Coronary artery (tissue), 2 donors: Measurements from ENCODE around the gene KCNH1.

ENCODE experiments used
- DNase-seq: peaks from one replicate; pipeline ENCODE4 v3.0.0-alpha.2; 2017; ENCODE audit warnings: low spot score
- H3K27ac ChIP-seq, 2 donors: fragments of 200-600 bp; sonication (generic); one replicate each; pipeline ENCODE4 v1.5.1; 2016 to 2019
- H3K4me3 ChIP-seq: fragments of 200-600 bp; sonication (generic); 2 replicates; pipeline ENCODE4 v1.5.1; 2016; ENCODE audit warnings: mild to moderate bottlenecking, moderate library complexity
- TF ChIP-seq, protein P1 (sequence below): fragments of 200-600 bp; sonication (generic); IDR thresholded peaks from one replicate; pipeline ENCODE4 v1.5.1; 2019; ENCODE audit warnings: antibody characterized with exemption

The KCNH1 gene

DNA sequence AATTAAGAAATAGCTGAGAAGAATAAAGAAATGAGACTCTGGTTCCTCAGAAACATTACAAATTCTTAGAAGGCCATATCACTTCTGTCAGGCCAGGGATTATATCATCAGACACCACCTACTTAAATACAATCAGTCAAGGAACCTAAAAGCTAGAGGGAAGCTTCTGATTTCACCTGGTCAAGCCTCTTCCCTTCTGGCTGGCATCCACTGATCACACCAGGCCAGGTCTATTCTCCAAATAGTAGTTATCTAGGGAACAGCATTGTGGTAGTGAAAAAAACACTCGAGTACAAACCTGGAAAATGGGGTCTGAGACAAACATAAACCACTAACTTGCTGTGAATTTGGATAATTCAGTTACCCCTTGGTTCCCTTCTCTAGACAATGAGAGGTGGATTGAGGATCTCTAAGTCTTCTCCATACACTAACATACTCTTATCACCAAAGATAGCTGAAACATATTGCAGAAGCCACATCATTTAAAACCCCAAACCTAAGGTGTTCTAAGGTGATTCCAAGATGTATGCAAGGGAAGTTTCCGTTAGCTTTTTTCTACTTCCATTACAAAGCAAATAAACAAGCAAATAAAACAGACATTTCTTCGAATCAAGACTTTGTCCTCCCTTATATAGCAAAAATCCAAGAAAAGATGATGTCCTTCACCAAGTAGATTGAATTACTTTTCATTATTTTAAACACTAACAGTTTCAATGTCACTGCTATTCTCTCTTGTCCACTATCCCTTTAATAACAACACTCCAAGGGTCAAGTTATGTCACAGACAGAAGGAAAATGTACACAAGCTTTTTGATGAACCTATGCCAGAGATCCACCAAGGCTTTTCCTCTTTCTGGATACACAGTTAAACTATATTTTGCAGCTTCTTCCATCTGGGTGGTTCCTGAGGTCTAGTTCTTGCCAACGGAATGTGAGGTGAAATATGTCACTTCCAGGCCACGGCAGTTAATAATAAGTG, 212.9 kb downstream of the KCNH1 start:
- H3K4me3 ChIP-seq: no peak overlapping the region
- DNase-seq: no peak
- no peak overlapping the region for H3K27ac ChIP-seq
- TF ChIP-seq, protein P1, sequence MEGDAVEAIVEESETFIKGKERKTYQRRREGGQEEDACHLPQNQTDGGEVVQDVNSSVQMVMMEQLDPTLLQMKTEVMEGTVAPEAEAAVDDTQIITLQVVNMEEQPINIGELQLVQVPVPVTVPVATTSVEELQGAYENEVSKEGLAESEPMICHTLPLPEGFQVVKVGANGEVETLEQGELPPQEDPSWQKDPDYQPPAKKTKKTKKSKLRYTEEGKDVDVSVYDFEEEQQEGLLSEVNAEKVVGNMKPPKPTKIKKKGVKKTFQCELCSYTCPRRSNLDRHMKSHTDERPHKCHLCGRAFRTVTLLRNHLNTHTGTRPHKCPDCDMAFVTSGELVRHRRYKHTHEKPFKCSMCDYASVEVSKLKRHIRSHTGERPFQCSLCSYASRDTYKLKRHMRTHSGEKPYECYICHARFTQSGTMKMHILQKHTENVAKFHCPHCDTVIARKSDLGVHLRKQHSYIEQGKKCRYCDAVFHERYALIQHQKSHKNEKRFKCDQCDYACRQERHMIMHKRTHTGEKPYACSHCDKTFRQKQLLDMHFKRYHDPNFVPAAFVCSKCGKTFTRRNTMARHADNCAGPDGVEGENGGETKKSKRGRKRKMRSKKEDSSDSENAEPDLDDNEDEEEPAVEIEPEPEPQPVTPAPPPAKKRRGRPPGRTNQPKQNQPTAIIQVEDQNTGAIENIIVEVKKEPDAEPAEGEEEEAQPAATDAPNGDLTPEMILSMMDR: no peak

GRCh38 chr1:210920258-210920657, 213.7 kb downstream of the KCNH1 start:
- no peak overlapping the region for H3K4me3 ChIP-seq
- no peak overlapping the region for H3K27ac ChIP-seq
- TF ChIP-seq, protein P1: no peak
- no peak for DNase-seq

DNA sequence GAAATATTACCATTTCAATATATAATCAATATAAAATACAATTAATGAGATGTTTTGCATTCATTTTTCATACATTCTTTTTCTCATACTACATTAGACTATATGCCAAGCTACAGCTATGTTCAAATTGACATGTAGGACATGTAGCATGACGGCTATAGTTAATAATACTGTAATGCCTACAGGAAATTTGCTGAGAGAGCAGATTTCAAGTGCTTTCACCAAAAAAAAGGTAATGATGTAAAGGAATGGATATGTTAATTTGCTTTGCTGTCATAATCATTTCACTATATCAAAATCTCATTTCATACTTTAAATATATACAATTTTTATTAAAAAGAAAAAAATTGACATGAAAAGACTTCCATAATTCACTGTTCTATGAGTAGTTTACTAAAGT, 215.1 kb downstream of the KCNH1 start:
- Histone ChIP-seq H3K4me3 (no peak overlapping the region), H3K27ac (no peak overlapping the region)
- DNase-seq: no peak
- TF ChIP-seq, protein P1: no peak

DNA sequence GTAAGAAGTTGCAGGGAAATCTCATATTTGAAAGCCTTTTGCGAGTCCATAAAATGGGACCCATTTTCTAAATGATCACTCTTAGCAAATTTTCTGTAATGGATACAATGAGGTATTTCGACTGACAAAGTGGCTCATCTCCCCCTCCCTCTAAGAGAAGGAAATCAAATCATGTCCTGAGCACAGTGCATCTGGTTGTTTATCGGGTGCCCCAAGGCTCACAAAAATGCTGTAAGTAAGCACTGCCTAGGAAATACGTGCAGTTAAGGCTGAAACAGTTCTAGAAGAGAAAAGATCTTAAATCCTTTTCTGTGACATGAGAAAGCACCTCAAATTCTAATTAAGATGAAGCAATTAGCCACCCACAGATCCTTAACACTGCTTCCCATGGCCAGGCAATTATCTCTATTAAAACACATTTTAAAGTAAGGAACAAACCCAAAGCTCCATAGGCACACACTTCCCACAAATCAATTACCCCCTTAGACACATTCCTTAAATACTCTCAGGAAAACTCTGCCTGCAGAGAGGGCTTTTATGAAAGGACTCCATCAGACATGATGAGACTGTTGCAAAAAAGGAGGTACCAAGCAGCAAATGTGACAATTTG, 216.3 kb downstream of the KCNH1 start:
- Histone ChIP-seq H3K4me3 (no peak overlapping the region), H3K27ac (no peak overlapping the region)
- TF ChIP-seq, protein P1: no peak
- no peak for DNase-seq

DNA sequence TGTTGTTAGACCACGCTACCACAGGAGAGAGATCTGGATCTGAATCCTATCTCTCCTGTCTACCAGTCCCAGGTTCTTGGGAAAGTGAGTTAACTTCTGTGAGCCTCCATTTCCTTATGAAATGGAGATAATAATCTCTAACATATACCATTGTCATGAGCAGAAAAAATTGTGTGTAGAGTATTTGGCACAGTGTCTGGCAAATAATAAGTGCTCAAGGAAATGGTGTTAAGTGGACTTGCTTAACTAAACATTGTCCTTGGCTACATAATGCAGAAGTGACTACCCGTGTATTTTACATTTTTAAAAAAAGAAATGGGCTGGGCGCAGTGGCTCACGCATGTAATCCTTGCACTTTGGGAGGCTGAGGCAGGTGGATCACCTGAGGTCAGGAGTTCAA, 217.4 kb downstream of the KCNH1 start:
- DNase-seq: no peak
- TF ChIP-seq, protein P1: no peak
- H3K4me3 ChIP-seq: no peak overlapping the region
- H3K27ac ChIP-seq: no peak overlapping the region

DNA sequence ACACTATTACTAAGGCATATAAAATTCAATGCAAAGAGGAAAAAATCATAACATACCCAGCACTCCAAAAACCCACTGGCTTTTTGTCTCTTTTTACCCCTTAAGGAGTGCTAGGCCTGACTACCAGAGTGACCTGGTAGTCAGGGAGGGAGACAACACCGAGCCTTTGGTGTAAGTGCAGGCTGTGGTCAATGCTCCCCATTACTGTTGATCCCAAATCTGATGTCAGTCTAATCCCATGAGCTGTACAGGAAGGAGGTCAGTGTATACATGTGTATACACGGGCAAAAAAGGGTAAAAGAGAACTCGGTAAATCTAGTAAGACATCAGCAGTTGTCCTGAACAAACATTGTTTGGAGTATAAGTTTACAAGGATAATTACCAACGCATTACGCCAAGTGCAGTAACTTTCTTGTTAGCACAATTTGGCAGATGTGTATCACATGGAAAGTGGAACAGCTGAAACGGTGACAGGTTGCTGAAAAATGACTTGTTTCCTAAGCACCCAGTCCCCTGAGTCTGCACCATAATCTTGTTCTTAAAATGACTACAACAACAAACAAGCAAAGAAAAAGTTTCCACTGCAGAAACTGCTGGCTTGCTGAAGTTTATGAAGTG, 217.9 kb downstream of the KCNH1 start:
- Histone ChIP-seq H3K4me3 (no peak overlapping the region), H3K27ac (no peak overlapping the region)
- no peak for DNase-seq
- TF ChIP-seq, protein P1: no peak
